HepG2 (cell line): ENCODE measurements around the gene KCTD16. TPM values are rescaled to one million over a fixed set of nuclear protein-coding genes. Genes with fewer than 3 reads are reported as not detected.

Experiments used
- CHD2 ChIP-seq: IDR thresholded peaks from 2 replicates; pipeline ENCODE4 v1.6.1; 2011; ENCODE audit warnings: low read depth, low read length, improper control_type of control experiment
- KMT2B ChIP-seq: IDR thresholded peaks from 2 replicates; pipeline ENCODE4 v1.6.1; 2016; ENCODE audit warnings: missing genetic modification reagents, missing compliant biosample characterization
- RFX1 ChIP-seq: fragments of 450-650 bp; IDR thresholded peaks from 2 replicates; pipeline ENCODE4 v1.6.1; 2017
- TAF1 ChIP-seq: sonication (generic); formaldehyde crosslinking; IDR thresholded peaks from 2 replicates; pipeline ENCODE4 v1.4.0; 2020; ENCODE audit warnings: missing genetic modification reagents
- XRCC5 ChIP-seq: fragments of 200-400 bp; formaldehyde crosslinking; optimal IDR thresholded peaks from 2 replicates; pipeline ENCODE3; 2017; ENCODE audit warnings: mild to moderate bottlenecking, low read length
- ZBTB42 ChIP-seq: sonication (generic); formaldehyde crosslinking; IDR thresholded peaks from 2 replicates; pipeline ENCODE4 v1.5.0; 2020; ENCODE audit warnings: mild to moderate bottlenecking, missing genetic modification reagents
- ZNF713 ChIP-seq: sonication (generic); formaldehyde crosslinking; IDR thresholded peaks from 2 replicates; pipeline ENCODE4 v1.4.0; 2020; ENCODE audit warnings: mild to moderate bottlenecking, missing genetic modification reagents
- polyA plus RNA-seq, 8 experiments: library from polyadenylated mRNA; depleted of rRNA in 3 of 8; stranded (reverse) in 7 of 8; unstranded in 1 of 8; fragments of >200 nt; fragmentation: Illumina TruSeq in 4 of 8; extraction: Trizol in 4 of 8; gene quantifications; 2 replicates each; pipeline versions ENCODE4 v1.2.1 to v1.2.3, GENCODE V29; 2011 to 2016; ENCODE audit warnings: low read depth in 4 of 8, missing spikeins in 1 of 8, mixed read lengths in 1 of 8; ENCODE audit not compliant: insufficient read depth in 1 of 8
- total RNA-seq, 5 experiments: library from RNA; depleted of rRNA; stranded (reverse); fragments of >200 nt; fragmentation: Illumina TruSeq; extraction: Trizol; gene quantifications; 2 replicates each; pipeline ENCODE4 v1.2.3, GENCODE V29; 2016; ENCODE audit warnings: low read depth in 1 of 5
- TF ChIP-seq, protein P1 (sequence below), 2 experiments: IDR thresholded peaks; 2 replicates each; pipeline ENCODE4 v1.6.1; 2011 to 2012; ENCODE audit warnings: low read length in 2 of 2, borderline replicate concordance in 1 of 2, low read depth in 1 of 2, mild to moderate bottlenecking in 1 of 2, moderate library complexity in 1 of 2
- TF ChIP-seq, protein P2 (sequence below): sonication (generic); formaldehyde crosslinking; conservative IDR thresholded peaks from 2 replicates; pipeline ENCODE4 v1.4.0; 2020; ENCODE audit warnings: missing genetic modification reagents

The KCTD16 gene
- total and polyA plus RNA-seq, 2 of the 13 experiments (the other 11 are each of a cell fraction or from before 2014, with no cell fraction given), result 0.02 to 0.09 TPM

DNA sequence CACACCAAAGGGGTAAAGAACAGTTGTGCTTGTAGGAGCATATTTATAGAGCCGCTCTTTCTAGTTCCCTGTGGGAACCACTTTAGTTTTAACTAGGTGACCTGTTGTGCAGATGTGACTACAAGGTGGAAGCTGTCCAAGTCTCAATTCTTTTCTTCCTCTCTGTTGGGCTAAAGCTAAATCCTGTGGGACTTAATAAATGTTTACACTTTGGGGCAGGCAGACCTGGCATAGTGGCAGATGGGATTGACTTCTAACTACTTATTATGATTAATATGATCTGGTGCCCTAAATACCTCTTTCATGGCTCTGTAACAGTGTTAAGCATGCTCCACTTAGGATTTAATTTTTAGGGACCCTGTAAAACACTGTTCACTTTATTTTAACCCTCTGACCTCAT, 265.3 kb downstream of the KCTD16 start (continued):
- TF ChIP-seq, protein P1, sequence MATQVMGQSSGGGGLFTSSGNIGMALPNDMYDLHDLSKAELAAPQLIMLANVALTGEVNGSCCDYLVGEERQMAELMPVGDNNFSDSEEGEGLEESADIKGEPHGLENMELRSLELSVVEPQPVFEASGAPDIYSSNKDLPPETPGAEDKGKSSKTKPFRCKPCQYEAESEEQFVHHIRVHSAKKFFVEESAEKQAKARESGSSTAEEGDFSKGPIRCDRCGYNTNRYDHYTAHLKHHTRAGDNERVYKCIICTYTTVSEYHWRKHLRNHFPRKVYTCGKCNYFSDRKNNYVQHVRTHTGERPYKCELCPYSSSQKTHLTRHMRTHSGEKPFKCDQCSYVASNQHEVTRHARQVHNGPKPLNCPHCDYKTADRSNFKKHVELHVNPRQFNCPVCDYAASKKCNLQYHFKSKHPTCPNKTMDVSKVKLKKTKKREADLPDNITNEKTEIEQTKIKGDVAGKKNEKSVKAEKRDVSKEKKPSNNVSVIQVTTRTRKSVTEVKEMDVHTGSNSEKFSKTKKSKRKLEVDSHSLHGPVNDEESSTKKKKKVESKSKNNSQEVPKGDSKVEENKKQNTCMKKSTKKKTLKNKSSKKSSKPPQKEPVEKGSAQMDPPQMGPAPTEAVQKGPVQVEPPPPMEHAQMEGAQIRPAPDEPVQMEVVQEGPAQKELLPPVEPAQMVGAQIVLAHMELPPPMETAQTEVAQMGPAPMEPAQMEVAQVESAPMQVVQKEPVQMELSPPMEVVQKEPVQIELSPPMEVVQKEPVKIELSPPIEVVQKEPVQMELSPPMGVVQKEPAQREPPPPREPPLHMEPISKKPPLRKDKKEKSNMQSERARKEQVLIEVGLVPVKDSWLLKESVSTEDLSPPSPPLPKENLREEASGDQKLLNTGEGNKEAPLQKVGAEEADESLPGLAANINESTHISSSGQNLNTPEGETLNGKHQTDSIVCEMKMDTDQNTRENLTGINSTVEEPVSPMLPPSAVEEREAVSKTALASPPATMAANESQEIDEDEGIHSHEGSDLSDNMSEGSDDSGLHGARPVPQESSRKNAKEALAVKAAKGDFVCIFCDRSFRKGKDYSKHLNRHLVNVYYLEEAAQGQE (IDR thresholded peaks at IDR 0.05; ENCODE audit: borderline replicate concordance in 1 of 2, low read depth in 1 of 2, low read length in 2 of 2), result no peak
- TF ChIP-seq KMT2B (CRISPR knock-in tag), result no peak
- no peak for TF ChIP-seq ZNF713 (CRISPR knock-in tag)
- no peak for TF ChIP-seq RFX1
- TF ChIP-seq CHD2, result no peak
- TF ChIP-seq ZBTB42 (CRISPR knock-in tag), result no peak
- TF ChIP-seq, protein P2, sequence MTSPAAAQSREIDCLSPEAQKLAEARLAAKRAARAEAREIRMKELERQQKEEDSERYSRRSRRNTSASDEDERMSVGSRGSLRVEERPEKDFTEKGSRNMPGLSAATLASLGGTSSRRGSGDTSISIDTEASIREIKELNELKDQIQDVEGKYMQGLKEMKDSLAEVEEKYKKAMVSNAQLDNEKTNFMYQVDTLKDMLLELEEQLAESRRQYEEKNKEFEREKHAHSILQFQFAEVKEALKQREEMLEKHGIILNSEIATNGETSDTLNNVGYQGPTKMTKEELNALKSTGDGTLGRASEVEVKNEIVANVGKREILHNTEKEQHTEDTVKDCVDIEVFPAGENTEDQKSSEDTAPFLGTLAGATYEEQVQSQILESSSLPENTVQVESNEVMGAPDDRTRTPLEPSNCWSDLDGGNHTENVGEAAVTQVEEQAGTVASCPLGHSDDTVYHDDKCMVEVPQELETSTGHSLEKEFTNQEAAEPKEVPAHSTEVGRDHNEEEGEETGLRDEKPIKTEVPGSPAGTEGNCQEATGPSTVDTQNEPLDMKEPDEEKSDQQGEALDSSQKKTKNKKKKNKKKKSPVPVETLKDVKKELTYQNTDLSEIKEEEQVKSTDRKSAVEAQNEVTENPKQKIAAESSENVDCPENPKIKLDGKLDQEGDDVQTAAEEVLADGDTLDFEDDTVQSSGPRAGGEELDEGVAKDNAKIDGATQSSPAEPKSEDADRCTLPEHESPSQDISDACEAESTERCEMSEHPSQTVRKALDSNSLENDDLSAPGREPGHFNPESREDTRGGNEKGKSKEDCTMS (CRISPR knock-in tag), result no peak
- TF ChIP-seq TAF1, result no peak
- TF ChIP-seq XRCC5, result no peak
- TF ChIP-seq, all 625 proteins: peak for 0
